Glutamatergic neuron (in vitro differentiated cells): ENCODE measurements around the gene CTNND2. TPM values are rescaled to one million over a fixed set of nuclear protein-coding genes. Genes with fewer than 3 reads are reported as not detected.
"Not testable (repeated sequence)": the region's sequence is repeated elsewhere in the genome, so short reads cannot be mapped to it uniquely, and the experiment has no call there.

Experiments used
- DNase-seq: peaks from one replicate; pipeline ENCODE4 v3.0.0; 2022
- H3K27ac Mint-ChIP-seq: one replicate; pipeline ENCODE4 v1.8.0; 2020; ENCODE audit warnings: mild to moderate bottlenecking, mixed read lengths, inconsistent platforms; ENCODE audit not compliant: unreplicated experiment
- H3K27me3 Mint-ChIP-seq: one replicate; pipeline ENCODE4 v1.8.0; 2020; ENCODE audit warnings: mild to moderate bottlenecking, moderate library complexity, mixed read lengths, inconsistent platforms; ENCODE audit not compliant: unreplicated experiment
- H3K36me3 Mint-ChIP-seq: one replicate; pipeline ENCODE4 v1.8.0; 2020; ENCODE audit warnings: mild to moderate bottlenecking, mixed read lengths, inconsistent platforms; ENCODE audit not compliant: unreplicated experiment
- H3K4me1 Mint-ChIP-seq: one replicate; pipeline ENCODE4 v1.8.0; 2020; ENCODE audit warnings: mild to moderate bottlenecking, low read depth, mixed read lengths, inconsistent platforms; ENCODE audit not compliant: unreplicated experiment
- H3K4me3 Mint-ChIP-seq: one replicate; pipeline ENCODE4 v1.8.0; 2020; ENCODE audit warnings: mild to moderate bottlenecking, mixed read lengths, inconsistent platforms; ENCODE audit not compliant: unreplicated experiment
- H3K9me3 Mint-ChIP-seq: one replicate; pipeline ENCODE4 v1.8.0; 2020; ENCODE audit warnings: mild to moderate bottlenecking, moderate library complexity, mixed read lengths, inconsistent platforms; ENCODE audit not compliant: unreplicated experiment
- total RNA-seq: library from RNA; stranded (reverse); fragmentation: NEBNext Ultra II Directional; extraction: Animal tissue kit (Norgen Biotek cat#: 25700); gene quantifications from one replicate; pipeline ENCODE4 v1.2.1, GENCODE V29; 2021; ENCODE audit not compliant: unreplicated experiment
- TF ChIP-seq, protein P1 (sequence below): fragments of 200-600 bp; sonication (generic); IDR thresholded peaks from one replicate; pipeline ENCODE4 v1.5.0; 2021; ENCODE audit not compliant: partially characterized antibody, unreplicated experiment

CTNND2 gene
- total RNA-seq, 1 donor from 2014 or later = 134 TPM

DNA sequence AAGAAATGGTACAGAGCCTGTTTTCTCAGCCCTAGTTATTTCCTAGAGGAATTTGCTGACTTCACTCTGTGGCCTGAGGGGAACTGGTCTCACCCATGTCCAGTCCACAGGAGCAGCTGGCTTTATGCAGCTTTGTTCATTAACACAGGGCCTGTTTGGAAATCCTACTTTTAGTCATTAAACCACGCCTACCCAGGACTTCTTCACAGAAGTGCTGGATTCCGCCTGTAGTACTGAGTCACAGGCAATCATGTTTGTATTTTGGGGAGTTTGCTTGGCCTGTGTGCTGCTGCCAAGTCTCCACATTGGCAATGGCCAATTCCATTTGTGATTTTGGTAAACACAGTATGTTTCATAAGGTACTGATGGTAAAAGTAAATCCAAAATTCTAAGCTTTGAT, 52.8 kb downstream of the CTNND2 start:
- H3K27me3 Mint-ChIP-seq = no peaks in the 10 kb centered on the region
- H3K36me3 Mint-ChIP-seq = no peaks in the 10 kb centered on the region
- peaks cover 1% of the 10 kb centered on the region for H3K4me1 Mint-ChIP-seq
- no peaks in the 10 kb centered on the region for H3K9me3 Mint-ChIP-seq
- DNase-seq = no peak
- no peak overlapping the region for H3K4me3 Mint-ChIP-seq
- TF ChIP-seq, protein P1, sequence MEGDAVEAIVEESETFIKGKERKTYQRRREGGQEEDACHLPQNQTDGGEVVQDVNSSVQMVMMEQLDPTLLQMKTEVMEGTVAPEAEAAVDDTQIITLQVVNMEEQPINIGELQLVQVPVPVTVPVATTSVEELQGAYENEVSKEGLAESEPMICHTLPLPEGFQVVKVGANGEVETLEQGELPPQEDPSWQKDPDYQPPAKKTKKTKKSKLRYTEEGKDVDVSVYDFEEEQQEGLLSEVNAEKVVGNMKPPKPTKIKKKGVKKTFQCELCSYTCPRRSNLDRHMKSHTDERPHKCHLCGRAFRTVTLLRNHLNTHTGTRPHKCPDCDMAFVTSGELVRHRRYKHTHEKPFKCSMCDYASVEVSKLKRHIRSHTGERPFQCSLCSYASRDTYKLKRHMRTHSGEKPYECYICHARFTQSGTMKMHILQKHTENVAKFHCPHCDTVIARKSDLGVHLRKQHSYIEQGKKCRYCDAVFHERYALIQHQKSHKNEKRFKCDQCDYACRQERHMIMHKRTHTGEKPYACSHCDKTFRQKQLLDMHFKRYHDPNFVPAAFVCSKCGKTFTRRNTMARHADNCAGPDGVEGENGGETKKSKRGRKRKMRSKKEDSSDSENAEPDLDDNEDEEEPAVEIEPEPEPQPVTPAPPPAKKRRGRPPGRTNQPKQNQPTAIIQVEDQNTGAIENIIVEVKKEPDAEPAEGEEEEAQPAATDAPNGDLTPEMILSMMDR = no peak
- H3K27ac Mint-ChIP-seq = no peak overlapping the region

DNA sequence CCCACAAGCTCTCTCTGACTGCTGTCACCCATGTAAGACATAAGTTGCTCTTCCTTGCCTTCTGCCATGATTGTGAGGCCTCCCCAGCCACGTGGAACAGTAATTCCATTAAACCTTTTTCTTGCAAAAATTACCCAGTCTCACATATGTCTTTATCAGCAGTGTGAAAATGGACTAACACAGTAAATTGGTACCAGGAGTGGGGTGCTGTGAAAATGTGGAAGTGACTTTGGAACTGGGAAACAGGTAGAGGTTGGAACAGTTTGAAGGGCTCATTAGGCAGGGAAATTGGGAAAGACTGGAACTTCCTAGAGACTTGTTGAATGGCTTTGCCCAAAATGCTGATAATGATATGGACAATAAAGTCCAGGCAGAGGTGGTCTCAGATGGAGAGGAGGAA, 75.7 kb downstream of the CTNND2 start:
- peaks cover 21% of the 10 kb centered on the region for H3K36me3 Mint-ChIP-seq

DNA sequence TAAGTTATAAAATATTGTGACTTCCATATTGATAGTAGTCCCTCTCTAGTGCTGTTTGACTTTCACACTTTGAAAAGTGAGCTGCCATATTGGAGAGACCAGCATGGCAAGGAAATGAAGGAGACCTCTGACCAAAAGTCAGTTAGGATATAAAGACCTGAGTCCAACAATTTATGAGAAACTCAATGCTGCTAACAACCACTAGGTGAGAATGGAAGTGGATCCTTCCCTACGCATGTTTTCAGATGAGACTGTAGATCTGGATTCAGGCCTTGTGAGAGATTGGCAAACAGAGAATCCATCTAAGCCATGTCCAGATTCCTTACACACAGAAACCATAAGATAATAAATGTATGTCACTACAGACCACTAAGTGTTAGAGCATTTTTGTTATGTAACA, 81.6 kb downstream of the CTNND2 start:
- H3K4me1 Mint-ChIP-seq = no peaks in the 10 kb centered on the region
- peaks cover under 1% of the 10 kb centered on the region for H3K27me3 Mint-ChIP-seq
- peaks cover 4% of the 10 kb centered on the region for H3K9me3 Mint-ChIP-seq
- no peak overlapping the region for H3K27ac Mint-ChIP-seq
- no peak overlapping the region for H3K4me3 Mint-ChIP-seq
- TF ChIP-seq, protein P1 = no peak
- peaks cover 8% of the 10 kb centered on the region for H3K36me3 Mint-ChIP-seq
- DNase-seq = no peak

More for the DNA sequence above, 75.7 kb downstream of the CTNND2 start:
- H3K27me3 Mint-ChIP-seq, DNase-seq, H3K27ac Mint-ChIP-seq, H3K4me1 Mint-ChIP-seq, H3K9me3 Mint-ChIP-seq, H3K4me3 Mint-ChIP-seq: not testable (repeated sequence)

DNA sequence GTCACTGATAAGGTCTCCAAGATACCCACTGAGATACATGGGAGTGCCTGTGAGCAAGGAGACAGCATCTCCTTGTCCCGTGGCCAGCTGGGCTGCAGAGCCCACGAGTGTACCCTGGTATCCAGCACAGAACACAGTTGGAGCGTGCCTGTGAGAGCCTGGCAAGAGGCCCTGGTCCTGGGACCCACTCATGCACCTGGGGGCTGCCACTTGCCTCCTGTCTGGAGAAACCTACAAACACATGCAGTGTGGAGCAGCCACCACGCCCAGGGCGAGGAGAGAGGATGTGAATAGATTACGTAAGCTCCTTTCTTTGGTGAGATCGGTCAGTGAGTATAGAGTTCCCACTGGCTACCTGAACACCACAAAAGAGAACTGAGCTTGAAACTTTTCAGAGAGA, 88.3 kb downstream of the CTNND2 start:
- Mint-ChIP-seq H3K27me3 (peaks cover 2% of the 10 kb centered on the region), H3K27ac (no peak overlapping the region), H3K9me3 (peaks cover 2% of the 10 kb centered on the region), H3K4me3 (no peak overlapping the region), H3K4me1 (no peaks in the 10 kb centered on the region), H3K36me3 (no peaks in the 10 kb centered on the region)
- TF ChIP-seq, protein P1 = no peak
- DNase-seq = no peak

DNA sequence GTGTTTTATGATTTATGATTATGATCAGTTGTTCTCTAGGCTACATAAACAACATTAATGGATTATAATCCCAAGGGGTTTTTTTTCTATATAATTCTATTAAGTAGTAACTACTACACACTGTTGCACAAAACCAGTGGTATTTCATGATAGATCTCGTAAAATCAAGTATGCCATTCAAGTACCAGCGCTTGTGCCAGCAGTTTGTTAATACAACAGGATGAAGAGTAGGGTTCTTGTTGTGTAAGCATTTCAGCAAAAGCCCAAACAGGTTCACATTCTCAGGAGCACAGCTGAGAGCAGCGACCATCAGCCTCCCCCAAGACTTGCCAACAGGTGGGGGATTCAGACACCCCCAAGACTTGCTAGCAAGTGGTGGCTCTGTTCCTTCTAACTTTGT, 88.8 kb downstream of the CTNND2 start:
- DNase-seq = no peak
- Mint-ChIP-seq H3K27ac (no peak overlapping the region), H3K4me3 (no peak overlapping the region), H3K4me1 (no peaks in the 10 kb centered on the region), H3K9me3 (peaks cover 2% of the 10 kb centered on the region), H3K36me3 (no peaks in the 10 kb centered on the region), H3K27me3 (peaks cover 2% of the 10 kb centered on the region)
- TF ChIP-seq, protein P1 = no peak

DNA sequence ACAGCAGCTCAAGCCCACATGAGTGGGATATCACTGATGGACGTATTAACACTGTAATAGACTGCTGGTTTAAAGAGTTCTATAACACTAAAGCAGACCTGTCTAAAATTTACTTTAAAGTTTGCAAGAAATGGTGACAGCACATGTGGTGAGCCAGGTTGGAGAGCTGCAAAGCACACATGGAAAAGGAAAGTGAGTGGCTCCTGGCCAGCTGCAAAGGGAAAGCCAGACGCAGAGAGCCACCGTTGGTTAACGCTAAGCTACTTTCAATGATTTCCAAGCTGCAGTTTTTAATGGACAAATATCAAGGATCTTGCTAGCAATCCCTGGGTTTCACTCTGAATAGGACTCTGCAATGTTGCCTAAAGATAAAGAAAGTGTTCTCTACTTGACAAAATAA, 89.9 kb downstream of the CTNND2 start:
- H3K4me3 Mint-ChIP-seq = no peak overlapping the region
- H3K27ac Mint-ChIP-seq = no peak overlapping the region
- H3K4me1 Mint-ChIP-seq = no peaks in the 10 kb centered on the region
- H3K27me3 Mint-ChIP-seq = peaks cover 2% of the 10 kb centered on the region
- H3K36me3 Mint-ChIP-seq = no peaks in the 10 kb centered on the region
- H3K9me3 Mint-ChIP-seq = peaks cover 2% of the 10 kb centered on the region
- TF ChIP-seq, protein P1 = no peak
- no peak for DNase-seq
